ENCODE results near the gene GAREM1. TPM values are rescaled to one million over a fixed set of nuclear protein-coding genes. Genes with fewer than 3 reads are reported as not detected.

Gene GAREM1
- total RNA-seq, 1 donor from 2014 or later: 10.0 TPM

GRCh38 chr18:32473325-32473724, 2.6 kb upstream of the GAREM1 start:
- DNase-seq (ENCODE audit: low read depth): no peak
- no peaks in the 10 kb centered on the region for H3K27me3 ChIP-seq (ENCODE audit: control insufficient read depth, insufficient read depth, low read length)
- H3K4me3 ChIP-seq (ENCODE audit: low read depth, low read length): no peak overlapping the region
- no peak for FAIRE-seq
- TF ChIP-seq CTCF (IDR thresholded peaks at IDR 0.05; ENCODE audit: insufficient read depth, low read length, severe bottlenecking): no peak
- H3K36me3 ChIP-seq (ENCODE audit: control insufficient read depth, insufficient read depth, low read length): no peaks in the 10 kb centered on the region

- FAIRE-seq: no peak
- Histone ChIP-seq H3K27me3 (ENCODE audit: control insufficient read depth, insufficient read depth, low read length) (no peaks in the 10 kb centered on the region), H3K36me3 (ENCODE audit: control insufficient read depth, insufficient read depth, low read length) (no peaks in the 10 kb centered on the region), H3K4me3 (ENCODE audit: low read depth, low read length) (no peak overlapping the region)
- DNase-seq (ENCODE audit: low read depth): no peak
- no peak for TF ChIP-seq CTCF (IDR thresholded peaks at IDR 0.05; ENCODE audit: insufficient read depth, low read length, severe bottlenecking)
These were observed 2.2 kb upstream of the GAREM1 start for GRCh38 chr18:32472841-32473240.

- no peaks in the 10 kb centered on the region for H3K36me3 ChIP-seq (ENCODE audit: control insufficient read depth, insufficient read depth, low read length)
- TF ChIP-seq CTCF (IDR thresholded peaks at IDR 0.05; ENCODE audit: insufficient read depth, low read length, severe bottlenecking): no peak
- peak overlapping the region; percentile 81 for H3K4me3 ChIP-seq (ENCODE audit: low read depth, low read length)
- no peak for FAIRE-seq
- no peak for DNase-seq (ENCODE audit: low read depth)
- H3K27me3 ChIP-seq (ENCODE audit: control insufficient read depth, insufficient read depth, low read length): no peaks in the 10 kb centered on the region
These were observed 295 bp downstream of the GAREM1 start for GRCh38 chr18:32470460-32470713.

GRCh38 chr18:32469691-32470459, 807 bp downstream of the GAREM1 start:
- peak overlapping the region; percentile 81 for H3K4me3 ChIP-seq (ENCODE audit: low read depth, low read length)
- TF ChIP-seq CTCF (IDR thresholded peaks at IDR 0.05; ENCODE audit: insufficient read depth, low read length, severe bottlenecking): no peak
- no peaks in the 10 kb centered on the region for H3K27me3 ChIP-seq (ENCODE audit: control insufficient read depth, insufficient read depth, low read length)
- FAIRE-seq: no peak
- H3K36me3 ChIP-seq (ENCODE audit: control insufficient read depth, insufficient read depth, low read length): no peaks in the 10 kb centered on the region
- peak; percentile 27 for DNase-seq (ENCODE audit: low read depth)

- Histone ChIP-seq H3K27me3 (ENCODE audit: control insufficient read depth, insufficient read depth, low read length) (no peaks in the 10 kb centered on the region), H3K36me3 (ENCODE audit: control insufficient read depth, insufficient read depth, low read length) (no peaks in the 10 kb centered on the region), H3K4me3 (ENCODE audit: low read depth, low read length) (peak overlapping the region; percentile 81)
- peak; percentile 68 for FAIRE-seq
- peak; percentile 41 for DNase-seq (ENCODE audit: low read depth)
- TF ChIP-seq CTCF (IDR thresholded peaks at IDR 0.05; ENCODE audit: insufficient read depth, low read length, severe bottlenecking): peak; percentile 13
These were observed 1.5 kb downstream of the GAREM1 start for GRCh38 chr18:32469190-32469651.
